Right lobe of liver (tissue), 4 donors: ENCODE data around the gene CCDC43.
"Not testable (repeated sequence)": the region's sequence is repeated elsewhere in the genome, so short reads cannot be mapped to it uniquely, and the experiment has no call there.

Source experiments
- CTCF ChIP-seq, 4 donors: fragments of 200-600 bp in 3 of 4; fragments of 450-650 bp in 1 of 4; IDR thresholded peaks; one replicate each; pipeline versions ENCODE4 v1.5.1 to v1.8.0; 2016 to 2022; ENCODE audit warnings: antibody characterized with exemption in 4 of 4, mild to moderate bottlenecking in 2 of 4
- POLR2A ChIP-seq: fragments of 450-650 bp; IDR thresholded peaks from one replicate; pipeline ENCODE4 v1.6.1; 2017; ENCODE audit warnings: antibody characterized with exemption, mild to moderate bottlenecking
- donor health status: DM: no; HTN: no; CAD: no.
- donor health status: DM: no; HTN: no; CAD: no.
- donor health status: DM: no; HTN: yes; CAD: no.

- TF ChIP-seq POLR2A: not testable (repeated sequence)
- peak in 3 of 4 donors; percentile 33 to 50 (median 37) for TF ChIP-seq CTCF (IDR thresholded peaks at IDR 0.05)
These were observed 1.2 kb upstream of the CCDC43 start for GRCh38 chr17:44690746-44691306.
